GM18907 (cell line): ENCODE data around the gene PCP2.
A peak's percentile ranks its signal among the peaks of the same experiment; 100 is the strongest.

Source experiments
- ATAC-seq: cut with Tn5 transposase; IDR thresholded peaks from one replicate; pipeline ENCODE4 v1.9.1; 2021; ENCODE audit warnings: mild to moderate bottlenecking, moderate library complexity; ENCODE audit not compliant: unreplicated experiment

PCP2 gene

GRCh38 chr19:7602240-7602934 lies 31.1 kb downstream of the PCP2 start:
- no peak for ATAC-seq

GRCh38 chr19:7600721-7601120 lies 32.8 kb downstream of the PCP2 start:
- no peak for ATAC-seq

- ATAC-seq: no peak
Measured at GRCh38 chr19:7598180-7598579, 35.3 kb downstream of the PCP2 start.

- no peak for ATAC-seq
Measured at GRCh38 chr19:7597689-7598088, 35.8 kb downstream of the PCP2 start.

- ATAC-seq: peak; percentile 13
Measured at GRCh38 chr19:7596211-7596937, 37.1 kb downstream of the PCP2 start.

GRCh38 chr19:7595466-7596133 lies 37.9 kb downstream of the PCP2 start, which contains the start of gene CAMSAP3:
CAMSAP3 (plus strand) TSS chr19:7595863; CDS start chr19:7596003, 140 bp downstream.
- peak; percentile 61 for ATAC-seq

- no peak for ATAC-seq
Measured at GRCh38 chr19:7590256-7590655, 43.3 kb downstream of the PCP2 start.

GRCh38 chr19:7589822-7590221 lies 43.7 kb downstream of the PCP2 start:
- ATAC-seq: no peak

GRCh38 chr19:7582446-7582845 lies 51.1 kb downstream of the PCP2 start:
- ATAC-seq: no peak
